PC-9 (cell line): ENCODE results near the gene CADM2. TPM values are rescaled to one million over a fixed set of nuclear protein-coding genes. Genes with fewer than 3 reads are reported as not detected.

Experiments used
- BruUV-seq: library from RNA; stranded (reverse); fragments of 400-500 nt; replicated peaks from 2 replicates; lab custom pipeline; 2021; lab: Mats Ljungman, UMichigan
- CTCF ChIA-PET: fragments of 300-600 bp; sonication (Branson Sonifier 250); formaldehyde crosslinking; loops from one replicate; lab custom pipeline; 2022; ENCODE audit warnings: antibody characterized with exemption; lab: Charles Lee
- POLR2A ChIA-PET: fragments of 300-600 bp; sonication (Branson Sonifier 250); formaldehyde crosslinking; loops from one replicate; lab custom pipeline; 2022; ENCODE audit warnings: antibody characterized with exemption; ENCODE audit not compliant: unreplicated experiment; lab: Charles Lee
- DNase-seq, 2 experiments: peaks; one replicate each; pipeline versions ENCODE4 v3.0.0 to v3.0.0-alpha.2; 2015 to 2022; ENCODE audit warnings: mixed read lengths in 1 of 2
- H2AFZ ChIP-seq: fragments of 200-600 bp; sonication (generic); 2 replicates; pipeline ENCODE4 v1.8.1; 2017; ENCODE audit warnings: antibody characterized with exemption
- H3F3A ChIP-seq: fragments of 200-600 bp; sonication (generic); 2 replicates; pipeline ENCODE4 v1.8.1; 2017; ENCODE audit warnings: antibody characterized with exemption, mild to moderate bottlenecking, low read depth; ENCODE audit not compliant: insufficient read depth
- H3K27ac ChIP-seq: fragments of 200-600 bp; sonication (generic); 2 replicates; pipeline ENCODE4 v1.6.1; 2016; ENCODE audit warnings: mixed run types
- H3K27me3 ChIP-seq: fragments of 200-600 bp; sonication (generic); 2 replicates; pipeline ENCODE4 v1.6.1; 2016; ENCODE audit warnings: low read depth, mixed run types; ENCODE audit not compliant: insufficient read depth
- H3K36me3 ChIP-seq: fragments of 200-600 bp; sonication (generic); 2 replicates; pipeline ENCODE4 v1.6.1; 2016; ENCODE audit warnings: low read depth, mixed run types
- H3K4me1 ChIP-seq: fragments of 200-600 bp; sonication (generic); replicated peaks from 2 replicates; pipeline ENCODE4 v1.6.1; 2016; ENCODE audit warnings: mixed run types; ENCODE audit not compliant: insufficient read depth
- H3K4me2 ChIP-seq: fragments of 200-600 bp; sonication (generic); 2 replicates; pipeline ENCODE4 v1.6.1; 2017; ENCODE audit warnings: mixed run types
- H3K4me3 ChIP-seq: fragments of 200-600 bp; sonication (generic); 2 replicates; pipeline ENCODE4 v1.6.1; 2016; ENCODE audit warnings: mixed run types
- H3K79me2 ChIP-seq: fragments of 200-600 bp; sonication (generic); 2 replicates; pipeline ENCODE4 v1.6.1; 2017; ENCODE audit warnings: low read depth, mixed run types
- H3K9me2 ChIP-seq: fragments of 200-600 bp; sonication (generic); 2 replicates; pipeline ENCODE4 v1.8.1; 2017; ENCODE audit warnings: mild to moderate bottlenecking; ENCODE audit not compliant: insufficient read depth
- H3K9me3 ChIP-seq: fragments of 200-600 bp; sonication (generic); 2 replicates; pipeline ENCODE4 v1.8.1; 2016; ENCODE audit warnings: low read depth; ENCODE audit not compliant: insufficient read depth
- H4K20me1 ChIP-seq: fragments of 200-600 bp; sonication (generic); 2 replicates; pipeline ENCODE4 v1.8.1; 2017; ENCODE audit not compliant: insufficient read depth
- EZH2 ChIP-seq: fragments of 200-600 bp; sonication (generic); IDR thresholded peaks from 2 replicates; pipeline ENCODE4 v1.8.0; 2017; ENCODE audit warnings: antibody characterized with exemption, low read depth
- intact Hi-C: fragments of 100-400 bp; cut with micrococcal nuclease; formaldehyde crosslinking; loops from one replicate; pipeline ENCODE4 v1.10.0; 2022; ENCODE audit not compliant: unreplicated experiment
- total RNA-seq: library from RNA; stranded (reverse); gene quantifications from 2 replicates; pipeline ENCODE4 v1.2.3, GENCODE V29; 2021
- TF ChIP-seq, protein P1 (sequence below): fragments of 200-600 bp; sonication (generic); conservative IDR thresholded peaks from 2 replicates; pipeline ENCODE4 v1.6.1; 2017; ENCODE audit warnings: mixed run types, antibody characterized with exemption, mild to moderate bottlenecking, moderate library complexity

The CADM2 gene
- total RNA-seq, 1 experiment from 2014 or later, result 0.59 TPM

GRCh38 chr3:85264381-85264780 is 305.6 kb downstream of the CADM2 start:
- no peaks in the 10 kb centered on the region for H3K79me2 ChIP-seq
- H3F3A ChIP-seq, result no peaks in the 10 kb centered on the region
- H3K4me2 ChIP-seq, result no peak overlapping the region
- H3K4me3 ChIP-seq, result no peak overlapping the region
- intact Hi-C loops, result no loop called here
- H3K36me3 ChIP-seq, result no peaks in the 10 kb centered on the region
- H3K9me2 ChIP-seq, result no peaks in the 10 kb centered on the region
- POLR2A ChIA-PET, result no interaction called here
- no peaks in the 10 kb centered on the region for H3K4me1 ChIP-seq
- H4K20me1 ChIP-seq, result no peaks in the 10 kb centered on the region
- no peak for DNase-seq
- H3K27ac ChIP-seq, result no peak overlapping the region
- TF ChIP-seq EZH2, result no peak
- TF ChIP-seq, protein P1, sequence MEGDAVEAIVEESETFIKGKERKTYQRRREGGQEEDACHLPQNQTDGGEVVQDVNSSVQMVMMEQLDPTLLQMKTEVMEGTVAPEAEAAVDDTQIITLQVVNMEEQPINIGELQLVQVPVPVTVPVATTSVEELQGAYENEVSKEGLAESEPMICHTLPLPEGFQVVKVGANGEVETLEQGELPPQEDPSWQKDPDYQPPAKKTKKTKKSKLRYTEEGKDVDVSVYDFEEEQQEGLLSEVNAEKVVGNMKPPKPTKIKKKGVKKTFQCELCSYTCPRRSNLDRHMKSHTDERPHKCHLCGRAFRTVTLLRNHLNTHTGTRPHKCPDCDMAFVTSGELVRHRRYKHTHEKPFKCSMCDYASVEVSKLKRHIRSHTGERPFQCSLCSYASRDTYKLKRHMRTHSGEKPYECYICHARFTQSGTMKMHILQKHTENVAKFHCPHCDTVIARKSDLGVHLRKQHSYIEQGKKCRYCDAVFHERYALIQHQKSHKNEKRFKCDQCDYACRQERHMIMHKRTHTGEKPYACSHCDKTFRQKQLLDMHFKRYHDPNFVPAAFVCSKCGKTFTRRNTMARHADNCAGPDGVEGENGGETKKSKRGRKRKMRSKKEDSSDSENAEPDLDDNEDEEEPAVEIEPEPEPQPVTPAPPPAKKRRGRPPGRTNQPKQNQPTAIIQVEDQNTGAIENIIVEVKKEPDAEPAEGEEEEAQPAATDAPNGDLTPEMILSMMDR, result no peak
- H3K27me3 ChIP-seq, result no peaks in the 10 kb centered on the region
- no TSS peak for BruUV-seq
- H2AFZ ChIP-seq, result no peak overlapping the region
- H3K9me3 ChIP-seq, result no peaks in the 10 kb centered on the region
- CTCF ChIA-PET, result no interaction called here

GRCh38 chr3:85270488-85270887 is 311.7 kb downstream of the CADM2 start:
- Histone ChIP-seq H3K27me3 (no peaks in the 10 kb centered on the region), H3K9me3 (no peaks in the 10 kb centered on the region; the same call in 1 of the 2 replicates), H3K4me1 (no peaks in the 10 kb centered on the region), H3K9me2 (no peaks in the 10 kb centered on the region), H2AFZ (no peak overlapping the region), H3K36me3 (no peaks in the 10 kb centered on the region), H3K4me2 (no peak overlapping the region), H3K79me2 (no peaks in the 10 kb centered on the region), H3F3A (no peaks in the 10 kb centered on the region), H4K20me1 (no peaks in the 10 kb centered on the region), H3K4me3 (no peak overlapping the region), H3K27ac (no peak overlapping the region)
- CTCF ChIA-PET, result no interaction called here
- TF ChIP-seq, protein P1, result no peak
- no peak for TF ChIP-seq EZH2
- DNase-seq, result no peak
- POLR2A ChIA-PET, result no interaction called here
- BruUV-seq, result no TSS peak
- intact Hi-C loops, result no loop called here

- no peak overlapping the region for H3K4me3 ChIP-seq
- H3K4me1 ChIP-seq, result no peaks in the 10 kb centered on the region
- no peak overlapping the region for H3K27ac ChIP-seq
- no peaks in the 10 kb centered on the region for H3F3A ChIP-seq
- ChIA-PET POLR2A (no interaction called here), CTCF (no interaction called here)
- H2AFZ ChIP-seq, result no peak overlapping the region
- no peaks in the 10 kb centered on the region for H3K79me2 ChIP-seq
- H3K27me3 ChIP-seq, result no peaks in the 10 kb centered on the region
- H4K20me1 ChIP-seq, result no peaks in the 10 kb centered on the region
- BruUV-seq, result no TSS peak
- TF ChIP-seq, protein P1, result no peak
- TF ChIP-seq EZH2, result no peak
- H3K36me3 ChIP-seq, result no peaks in the 10 kb centered on the region
- no peaks in the 10 kb centered on the region for H3K9me2 ChIP-seq
- intact Hi-C loops, result no loop called here
- no peak for DNase-seq
- no peak overlapping the region for H3K4me2 ChIP-seq
- no peaks in the 10 kb centered on the region; the same call in 1 of the 2 replicates for H3K9me3 ChIP-seq
Measured at GRCh38 chr3:85271911-85272310, 313.1 kb downstream of the CADM2 start.
